ENCODE data around the gene BCHE. TPM values are rescaled to one million over a fixed set of nuclear protein-coding genes. Genes with fewer than 3 reads are reported as not detected.
A peak's percentile ranks its signal among the peaks of the same experiment; 100 is the strongest.

BCHE gene
- total RNA-seq (2014; rRNA removed; shearing (Covaris generic)) = 39.0 and 53.8 TPM in 2 replicates
- polyA plus RNA-seq (2014; cell fraction: nucleus; rRNA removed) = 33.0 and 50.2 TPM in 2 replicates

GRCh38 chr3:165837058-165837525 is at the start of gene BCHE:
Gene BCHE (minus strand): TSS chr3:165837423. CDS start chr3:165831033, 6,390 bp downstream.
- peak; percentile 71 for DNase-seq (ENCODE audit: extremely low read depth, low read depth)

GRCh38 chr3:165885558-165886270 is 48.5 kb upstream of the BCHE start:
- DNase-seq (ENCODE audit: extremely low read depth, low read depth) = no peak

- DNase-seq (ENCODE audit: extremely low read depth, low read depth) = no peak
These were observed 47.3 kb upstream of the BCHE start for GRCh38 chr3:165884518-165884917.

- DNase-seq (ENCODE audit: extremely low read depth, low read depth) = no peak
These were observed 46.7 kb upstream of the BCHE start for GRCh38 chr3:165883863-165884478.

- no peak for DNase-seq (ENCODE audit: extremely low read depth, low read depth)
These were observed 45.9 kb upstream of the BCHE start for GRCh38 chr3:165883117-165883516.

- DNase-seq (ENCODE audit: extremely low read depth, low read depth) = no peak
These were observed 38.4 kb upstream of the BCHE start for GRCh38 chr3:165875644-165876043.

GRCh38 chr3:165874663-165875489 is 37.7 kb upstream of the BCHE start:
- DNase-seq (ENCODE audit: extremely low read depth, low read depth) = peak; percentile 62

- DNase-seq (ENCODE audit: extremely low read depth, low read depth) = no peak
These were observed 30.9 kb upstream of the BCHE start for GRCh38 chr3:165868088-165868487.

- DNase-seq (ENCODE audit: extremely low read depth, low read depth) = no peak
These were observed 21.8 kb upstream of the BCHE start for GRCh38 chr3:165859061-165859460.

- DNase-seq (ENCODE audit: extremely low read depth, low read depth) = no peak
These were observed 18.4 kb upstream of the BCHE start for GRCh38 chr3:165855581-165855980.

- DNase-seq (ENCODE audit: extremely low read depth, low read depth) = no peak
These were observed 17.5 kb upstream of the BCHE start for GRCh38 chr3:165854696-165855095.

- no peak for DNase-seq (ENCODE audit: extremely low read depth, low read depth)
These were observed 15.5 kb upstream of the BCHE start for GRCh38 chr3:165852711-165853110.

GRCh38 chr3:165852191-165852590 is 15.0 kb upstream of the BCHE start:
- no peak for DNase-seq (ENCODE audit: extremely low read depth, low read depth)

- DNase-seq (ENCODE audit: extremely low read depth, low read depth) = no peak
These were observed 8.8 kb upstream of the BCHE start for GRCh38 chr3:165846056-165846455.

GRCh38 chr3:165839296-165840076 is 2.3 kb upstream of the BCHE start:
- no peak for DNase-seq (ENCODE audit: extremely low read depth, low read depth)

GRCh38 chr3:165837801-165838200 is 578 bp upstream of the BCHE start:
- no peak for DNase-seq (ENCODE audit: extremely low read depth, low read depth)

- DNase-seq (ENCODE audit: extremely low read depth, low read depth) = no peak
These were observed 1.8 kb downstream of the BCHE start for GRCh38 chr3:165835431-165835830.

GRCh38 chr3:165830746-165831145 is 6.5 kb downstream of the BCHE start:
- no peak for DNase-seq (ENCODE audit: extremely low read depth, low read depth)

- no peak for DNase-seq (ENCODE audit: extremely low read depth, low read depth)
These were observed 9.3 kb downstream of the BCHE start for GRCh38 chr3:165827883-165828282.

- DNase-seq (ENCODE audit: extremely low read depth, low read depth) = no peak
These were observed 10.0 kb downstream of the BCHE start for GRCh38 chr3:165827233-165827632.
